ENCODE measurements around the gene SPACA5B. TPM values are rescaled to one million over a fixed set of nuclear protein-coding genes. Genes with fewer than 3 reads are reported as not detected.

The SPACA5B gene
- total and polyA plus RNA-seq, 2 donors (not counting 3 experiments of a cell fraction or from before 2014, with no cell fraction given), result not detected

GRCh38 chrX:48154796-48155195, 24.4 kb downstream of the SPACA5B start:
- H3K27ac ChIP-seq (ENCODE audit: insufficient read depth, low read depth, low read length), result no peak overlapping the region
- no peaks in the 10 kb centered on the region for H3K79me2 ChIP-seq (ENCODE audit: control insufficient read depth, insufficient read depth, low read length)
- dilution Hi-C loops (cut with MboI; ENCODE audit: extremely low pct_ligation_motif_present, low sequenced_read_pairs), result no loop called here
- FAIRE-seq, result no peak
- no peaks in the 10 kb centered on the region for H3K36me3 ChIP-seq (ENCODE audit: control insufficient read depth in 2 of 2, extremely low read depth in 1 of 2, insufficient read depth in 2 of 2, low read length in 2 of 2)
- ChIA-PET CTCF (no interaction called here), POLR2A (no interaction called here)
- BruUV-seq (replicated peaks), result no TSS peak
- no peak overlapping the region for H3K4me3 ChIP-seq (replicated peaks in 1 of 3; ENCODE audit: insufficient read depth in 1 of 3, low read depth in 1 of 3, low read length in 3 of 3)
- no peak overlapping the region for H3K9ac ChIP-seq (replicated peaks; ENCODE audit: extremely low read depth, insufficient read depth, low read length)
- H3K9me3 ChIP-seq (replicated peaks; ENCODE audit: control insufficient read depth, insufficient read depth, low read length), result no peaks in the 10 kb centered on the region
- H3K4me1 ChIP-seq (ENCODE audit: control insufficient read depth, extremely low read depth, insufficient read depth, low read length), result no peaks in the 10 kb centered on the region
- DNase-seq (ENCODE audit: low read depth, low spot score), result no peak
- no peak overlapping the region for H3K4me2 ChIP-seq (ENCODE audit: insufficient read depth, low read length)
- no peak overlapping the region for H2AFZ ChIP-seq (ENCODE audit: low read depth, low read length)
- no peaks in the 10 kb centered on the region for H3K9me1 ChIP-seq (replicated peaks; ENCODE audit: control insufficient read depth, extremely low read depth, insufficient read depth, low read length)
- TF ChIP-seq FOS (IDR thresholded peaks at IDR 0.05; ENCODE audit: borderline replicate concordance, insufficient read depth, low read length) (no peak), JUN (IDR thresholded peaks at IDR 0.05; ENCODE audit: borderline replicate concordance, insufficient read depth, insufficient read length, low read depth) (no peak), POLR2AphosphoS5 (IDR thresholded peaks at IDR 0.05; ENCODE audit: insufficient read depth, low read depth, low read length) (no peak), GATA2 (IDR thresholded peaks at IDR 0.05; ENCODE audit: insufficient read depth, insufficient read length, low read depth, low read length) (no peak), MYC (IDR thresholded peaks at IDR 0.05; ENCODE audit: low read depth, low read length) (no peak), EZH2 (IDR thresholded peaks at IDR 0.05; ENCODE audit: borderline replicate concordance, low read depth, low read length, severe bottlenecking) (no peak), CTCF (IDR thresholded peaks at IDR 0.05; ENCODE audit: extremely low read depth in 1 of 2, insufficient read depth in 1 of 2, low read depth in 1 of 2, low read length in 2 of 2) (no peak), POLR2A (IDR thresholded peaks at IDR 0.05; ENCODE audit: low read depth, low read length) (no peak)
- TF ChIP-seq, protein P1, sequence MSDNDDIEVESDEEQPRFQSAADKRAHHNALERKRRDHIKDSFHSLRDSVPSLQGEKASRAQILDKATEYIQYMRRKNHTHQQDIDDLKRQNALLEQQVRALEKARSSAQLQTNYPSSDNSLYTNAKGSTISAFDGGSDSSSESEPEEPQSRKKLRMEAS (IDR thresholded peaks at IDR 0.05; ENCODE audit: insufficient read depth, insufficient read length), result no peak
- no peaks in the 10 kb centered on the region for H3K27me3 ChIP-seq (ENCODE audit: control insufficient read depth in 2 of 2, insufficient read depth in 2 of 2, low read length in 2 of 2)
- no peaks in the 10 kb centered on the region for H4K20me1 ChIP-seq (replicated peaks; ENCODE audit: control insufficient read depth, extremely low read depth, insufficient read depth, low read length)
- intact Hi-C loops (cut with micrococcal nuclease), result no loop called here

All from endothelial cell of umbilical vein (primary cell).